Measurements from ENCODE around the gene WDR59. TPM values are rescaled to one million over a fixed set of nuclear protein-coding genes. Genes with fewer than 3 reads are reported as not detected.
A peak's percentile ranks its signal among the peaks of the same experiment; 100 is the strongest.

The WDR59 gene
- total and polyA plus RNA-seq, 2 experiments from 2014 or later = 38.7 to 54.5 TPM

GRCh38 chr16:74991593-74992403 is 6.9 kb upstream of the WDR59 start (continued):
- TF ChIP-seq CREB1 (CRISPR knock-in tag; IDR thresholded peaks at IDR 0.05; ENCODE audit: low read depth) = no peak

DNA sequence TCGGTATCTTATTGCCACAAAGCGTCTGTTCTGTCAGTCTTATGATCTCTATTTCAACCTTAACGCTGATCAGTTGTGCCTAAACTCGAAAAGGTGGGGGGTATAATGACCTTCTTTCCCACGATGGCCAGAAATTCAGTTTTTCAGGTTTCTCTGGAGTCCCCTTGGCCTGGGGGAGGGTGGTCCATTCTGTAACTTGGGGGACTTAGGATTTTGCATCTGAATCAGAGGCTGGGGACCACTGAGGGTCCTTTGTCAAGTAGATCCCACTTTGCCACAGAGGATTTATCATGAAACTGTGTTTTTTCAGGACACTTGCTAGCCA is 6.3 kb upstream of the WDR59 start:
- H3K27ac ChIP-seq (ENCODE audit: low read depth) = no peak overlapping the region
- H3F3A ChIP-seq (replicated peaks; ENCODE audit: low read depth) = no peaks in the 10 kb centered on the region
- H2AFZ ChIP-seq = peak overlapping the region; percentile 78
- TF ChIP-seq ZNF114 (CRISPR knock-in tag; IDR thresholded peaks at IDR 0.05) (no peak), EZH2phosphoT487 (IDR thresholded peaks at IDR 0.05; ENCODE audit: unreplicated experiment) (no peak), STAT1 (IDR thresholded peaks at IDR 0.05; ENCODE audit: unreplicated experiment) (no peak)
- H4K20me1 ChIP-seq (replicated peaks; ENCODE audit: insufficient read depth) = no peaks in the 10 kb centered on the region
- H3K79me2 ChIP-seq (replicated peaks; ENCODE audit: insufficient read depth) = no peaks in the 10 kb centered on the region
- no peak overlapping the region for H3K4me3 ChIP-seq
- H3K4me1 Mint-ChIP-seq = peaks cover 16% of the 10 kb centered on the region
- no peaks in the 10 kb centered on the region for H3K9me2 ChIP-seq (ENCODE audit: insufficient read depth)
- H3K9me3 Mint-ChIP-seq = no peaks in the 10 kb centered on the region
- H3K4me1 ChIP-seq (ENCODE audit: insufficient read depth) = peaks cover 8% of the 10 kb centered on the region
- H3K4me3 Mint-ChIP-seq = no peak overlapping the region
- peaks cover 7% of the 10 kb centered on the region for H3K27me3 Mint-ChIP-seq (ENCODE audit: insufficient read depth, low read depth, poor library complexity)
- H3K4me2 ChIP-seq = peak overlapping the region; percentile 29; the same call in 1 of the 2 replicates
- no peaks in the 10 kb centered on the region for H3K36me3 ChIP-seq (ENCODE audit: insufficient read depth)
- DNase-seq (ENCODE audit: low spot score) = no peak
- no peak for ATAC-seq
- peak overlapping the region; percentile 23; the same call in 1 of the 2 replicates for H3K27ac Mint-ChIP-seq
- no peaks in the 10 kb centered on the region for H3K27me3 ChIP-seq (ENCODE audit: insufficient read depth)
- no peaks in the 10 kb centered on the region for H3K36me3 Mint-ChIP-seq (ENCODE audit: low read depth)

DNA sequence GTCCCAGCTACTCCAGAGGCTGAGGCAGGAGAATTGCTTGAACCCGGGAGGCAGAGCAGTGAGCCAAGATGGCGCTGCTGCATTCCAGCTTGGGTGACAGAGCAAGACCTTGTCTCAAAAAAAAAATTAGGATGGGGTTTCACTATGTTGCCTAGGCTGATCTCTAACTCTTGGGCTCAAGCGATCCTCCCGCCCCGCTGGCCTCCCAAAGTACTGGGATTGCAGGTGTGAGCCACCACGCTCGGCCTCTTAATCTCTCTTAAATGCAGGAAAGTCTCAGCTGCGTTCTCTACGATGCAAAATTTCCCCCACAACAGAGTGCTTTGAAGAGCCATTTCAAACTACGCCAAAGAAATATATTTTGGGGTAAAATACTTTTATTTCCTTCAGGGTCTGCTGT is 5.9 kb upstream of the WDR59 start:
- peaks cover 7% of the 10 kb centered on the region for H3K27me3 Mint-ChIP-seq (ENCODE audit: insufficient read depth, low read depth, poor library complexity)
- ATAC-seq (no peak), DNase-seq (ENCODE audit: low spot score) (no peak)
- no peak overlapping the region for H3K4me3 Mint-ChIP-seq
- Histone ChIP-seq H3K4me1 (ENCODE audit: insufficient read depth) (peaks cover 8% of the 10 kb centered on the region), H3K79me2 (replicated peaks; ENCODE audit: insufficient read depth) (no peaks in the 10 kb centered on the region), H3K36me3 (ENCODE audit: insufficient read depth) (no peaks in the 10 kb centered on the region), H2AFZ (peak overlapping the region; percentile 78; the same call in 1 of the 2 replicates), H3K4me3 (no peak overlapping the region), H3F3A (replicated peaks; ENCODE audit: low read depth) (no peaks in the 10 kb centered on the region), H3K4me2 (no peak overlapping the region), H3K27ac (ENCODE audit: low read depth) (no peak overlapping the region), H4K20me1 (replicated peaks; ENCODE audit: insufficient read depth) (no peaks in the 10 kb centered on the region), H3K27me3 (ENCODE audit: insufficient read depth) (no peaks in the 10 kb centered on the region), H3K9me2 (ENCODE audit: insufficient read depth) (no peaks in the 10 kb centered on the region)
- H3K36me3 Mint-ChIP-seq (ENCODE audit: low read depth) = no peaks in the 10 kb centered on the region
- no peaks in the 10 kb centered on the region for H3K9me3 Mint-ChIP-seq
- H3K27ac Mint-ChIP-seq = 0 out of 2 replicates have a peak overlapping the region, but pooled peaks have one; percentile 23
- peaks cover 16% of the 10 kb centered on the region for H3K4me1 Mint-ChIP-seq
- TF ChIP-seq, protein P1, sequence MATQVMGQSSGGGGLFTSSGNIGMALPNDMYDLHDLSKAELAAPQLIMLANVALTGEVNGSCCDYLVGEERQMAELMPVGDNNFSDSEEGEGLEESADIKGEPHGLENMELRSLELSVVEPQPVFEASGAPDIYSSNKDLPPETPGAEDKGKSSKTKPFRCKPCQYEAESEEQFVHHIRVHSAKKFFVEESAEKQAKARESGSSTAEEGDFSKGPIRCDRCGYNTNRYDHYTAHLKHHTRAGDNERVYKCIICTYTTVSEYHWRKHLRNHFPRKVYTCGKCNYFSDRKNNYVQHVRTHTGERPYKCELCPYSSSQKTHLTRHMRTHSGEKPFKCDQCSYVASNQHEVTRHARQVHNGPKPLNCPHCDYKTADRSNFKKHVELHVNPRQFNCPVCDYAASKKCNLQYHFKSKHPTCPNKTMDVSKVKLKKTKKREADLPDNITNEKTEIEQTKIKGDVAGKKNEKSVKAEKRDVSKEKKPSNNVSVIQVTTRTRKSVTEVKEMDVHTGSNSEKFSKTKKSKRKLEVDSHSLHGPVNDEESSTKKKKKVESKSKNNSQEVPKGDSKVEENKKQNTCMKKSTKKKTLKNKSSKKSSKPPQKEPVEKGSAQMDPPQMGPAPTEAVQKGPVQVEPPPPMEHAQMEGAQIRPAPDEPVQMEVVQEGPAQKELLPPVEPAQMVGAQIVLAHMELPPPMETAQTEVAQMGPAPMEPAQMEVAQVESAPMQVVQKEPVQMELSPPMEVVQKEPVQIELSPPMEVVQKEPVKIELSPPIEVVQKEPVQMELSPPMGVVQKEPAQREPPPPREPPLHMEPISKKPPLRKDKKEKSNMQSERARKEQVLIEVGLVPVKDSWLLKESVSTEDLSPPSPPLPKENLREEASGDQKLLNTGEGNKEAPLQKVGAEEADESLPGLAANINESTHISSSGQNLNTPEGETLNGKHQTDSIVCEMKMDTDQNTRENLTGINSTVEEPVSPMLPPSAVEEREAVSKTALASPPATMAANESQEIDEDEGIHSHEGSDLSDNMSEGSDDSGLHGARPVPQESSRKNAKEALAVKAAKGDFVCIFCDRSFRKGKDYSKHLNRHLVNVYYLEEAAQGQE (IDR thresholded peaks at IDR 0.05; ENCODE audit: unreplicated experiment) = no peak
- TF ChIP-seq CTCF (conservative IDR thresholded peaks at IDR 0.05; ENCODE audit: low read depth in 2 of 2) = no peak
- no peak for TF ChIP-seq JUNB (IDR thresholded peaks at IDR 0.05; ENCODE audit: unreplicated experiment)
- no peak for TF ChIP-seq NANOG (IDR thresholded peaks at IDR 0.05; ENCODE audit: borderline replicate concordance)
- TF ChIP-seq EZH2phosphoT487 (IDR thresholded peaks at IDR 0.05; ENCODE audit: unreplicated experiment) = no peak
- no peak for TF ChIP-seq POLR2AphosphoS5 (IDR thresholded peaks at IDR 0.05; ENCODE audit: low read depth)
- TF ChIP-seq STAT1 (IDR thresholded peaks at IDR 0.05; ENCODE audit: unreplicated experiment) = no peak
- no peak for TF ChIP-seq ZNF331 (CRISPR knock-in tag; IDR thresholded peaks at IDR 0.05; ENCODE audit: low read depth)
- no peak for TF ChIP-seq EZH2 (IDR thresholded peaks at IDR 0.05; ENCODE audit: low read depth, unreplicated experiment)
- TF ChIP-seq ETS1 (IDR thresholded peaks at IDR 0.05) = no peak
